ENCODE results near the gene LGALS3BP.

The LGALS3BP gene

DNA sequence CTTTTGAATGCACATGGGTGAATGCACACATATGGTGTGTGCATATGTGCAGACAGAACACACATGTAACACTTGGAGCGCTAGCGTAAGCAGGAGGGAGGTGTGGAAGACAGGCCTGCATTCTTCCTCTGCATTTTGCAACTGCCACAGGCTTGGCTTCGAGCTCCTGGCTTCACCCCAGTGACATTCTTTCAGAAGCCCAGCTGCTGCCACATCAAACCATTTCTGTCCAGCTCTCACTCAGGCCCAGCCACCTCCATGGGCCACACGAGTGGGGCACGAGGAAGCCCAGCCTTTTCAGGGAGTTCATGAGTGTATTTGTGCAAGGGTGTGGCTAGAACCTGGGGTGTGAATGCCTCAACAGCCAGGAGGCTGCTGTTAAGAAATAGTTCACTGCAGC lies 18.8 kb downstream of the LGALS3BP start:
- Histone ChIP-seq H3K9me2 (replicated peaks; ENCODE audit: insufficient read depth, low read length) (no peaks in the 10 kb centered on the region), H3K9ac (ENCODE audit: low read length) (no peak overlapping the region), H3K4me2 (ENCODE audit: low read depth, low read length, poor library complexity, severe bottlenecking) (no peak overlapping the region), H3K9me3 (ENCODE audit: insufficient read depth, low read length) (no peaks in the 10 kb centered on the region), H3K27me3 (ENCODE audit: low read length) (no peaks in the 10 kb centered on the region), H3K27ac (ENCODE audit: low read depth, low read length) (no peak overlapping the region), H3K79me2 (ENCODE audit: insufficient read depth, low read length) (no peaks in the 10 kb centered on the region), H3F3A (ENCODE audit: insufficient read depth) (no peaks in the 10 kb centered on the region), H4K20me1 (ENCODE audit: low read depth, low read length) (no peaks in the 10 kb centered on the region), H3K4me3 (ENCODE audit: insufficient read depth, low read length, poor library complexity, severe bottlenecking) (no peak overlapping the region), H3K36me3 (ENCODE audit: low read length) (no peaks in the 10 kb centered on the region), H2AFZ (ENCODE audit: low read depth, low read length, severe bottlenecking) (no peak overlapping the region)
- TF ChIP-seq CTCF (IDR thresholded peaks at IDR 0.05; ENCODE audit: insufficient read depth, low read length, poor library complexity, severe bottlenecking): no peak
- no peak for TF ChIP-seq EZH2phosphoT487 (conservative IDR thresholded peaks at IDR 0.05; ENCODE audit: low read length)

- Histone ChIP-seq H3K27me3 (ENCODE audit: low read length) (no peaks in the 10 kb centered on the region), H2AFZ (ENCODE audit: low read depth, low read length, severe bottlenecking) (no peak overlapping the region)
- no peak for TF ChIP-seq EZH2phosphoT487 (conservative IDR thresholded peaks at IDR 0.05; ENCODE audit: low read length)
Measured at GRCh38 chr17:78959803-78960202, 19.9 kb downstream of the LGALS3BP start.

DNA sequence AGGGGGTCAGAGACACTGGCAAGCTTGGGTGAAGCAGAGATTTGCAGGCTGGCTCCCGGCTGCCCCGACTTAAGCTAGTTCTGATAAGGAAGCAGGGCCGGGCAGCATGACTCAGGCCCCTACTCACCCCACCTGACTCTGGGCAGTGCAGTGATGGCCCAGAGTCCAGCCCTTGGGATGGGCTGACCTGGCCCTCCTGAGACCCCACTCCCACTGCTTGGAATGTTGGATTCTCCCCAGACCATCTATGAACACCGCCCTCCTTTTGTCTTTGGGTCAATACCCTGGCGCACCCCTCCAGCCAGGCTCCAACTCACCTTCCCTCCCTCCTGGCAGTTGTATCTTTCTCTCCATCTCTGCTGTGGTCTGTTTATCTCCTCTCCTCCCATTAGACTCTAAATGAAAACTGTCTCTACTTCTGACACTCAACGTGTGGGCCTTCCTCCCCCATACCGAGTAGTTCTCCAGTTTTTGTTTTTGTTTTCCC lies 21.0 kb downstream of the LGALS3BP start:
- no peaks in the 10 kb centered on the region for H3K9me2 ChIP-seq (replicated peaks; ENCODE audit: insufficient read depth, low read length)
- no peak overlapping the region for H3K4me2 ChIP-seq (ENCODE audit: low read depth, low read length, poor library complexity, severe bottlenecking)
- no peaks in the 10 kb centered on the region for H3K79me2 ChIP-seq (ENCODE audit: insufficient read depth, low read length)
- no peaks in the 10 kb centered on the region for H3K36me3 ChIP-seq (ENCODE audit: low read length)
- H2AFZ ChIP-seq (ENCODE audit: low read depth, low read length, severe bottlenecking): no peak overlapping the region
- no peaks in the 10 kb centered on the region for H3K9me3 ChIP-seq (ENCODE audit: insufficient read depth, low read length)
- no peaks in the 10 kb centered on the region for H3F3A ChIP-seq (ENCODE audit: insufficient read depth)
- H4K20me1 ChIP-seq (ENCODE audit: low read depth, low read length): no peaks in the 10 kb centered on the region
- H3K9ac ChIP-seq (ENCODE audit: low read length): no peak overlapping the region
- TF ChIP-seq CTCF (IDR thresholded peaks at IDR 0.05; ENCODE audit: insufficient read depth, low read length, poor library complexity, severe bottlenecking) (no peak), EZH2phosphoT487 (conservative IDR thresholded peaks at IDR 0.05; ENCODE audit: low read length) (no peak)
- no peak overlapping the region for H3K4me3 ChIP-seq (ENCODE audit: insufficient read depth, low read length, poor library complexity, severe bottlenecking)
- H3K27me3 ChIP-seq (ENCODE audit: low read length): no peaks in the 10 kb centered on the region
- no peak overlapping the region for H3K27ac ChIP-seq (ENCODE audit: low read depth, low read length)

More at GRCh38 chr17:78959803-78960202, 19.9 kb downstream of the LGALS3BP start:
- Histone ChIP-seq H3K4me3 (ENCODE audit: insufficient read depth, low read length, poor library complexity, severe bottlenecking) (no peak overlapping the region), H3K9me2 (replicated peaks; ENCODE audit: insufficient read depth, low read length) (no peaks in the 10 kb centered on the region), H3K9ac (ENCODE audit: low read length) (no peak overlapping the region), H3K36me3 (ENCODE audit: low read length) (no peaks in the 10 kb centered on the region), H3K27ac (ENCODE audit: low read depth, low read length) (no peak overlapping the region), H3K79me2 (ENCODE audit: insufficient read depth, low read length) (no peaks in the 10 kb centered on the region), H3F3A (ENCODE audit: insufficient read depth) (no peaks in the 10 kb centered on the region), H3K4me2 (ENCODE audit: low read depth, low read length, poor library complexity, severe bottlenecking) (no peak overlapping the region), H4K20me1 (ENCODE audit: low read depth, low read length) (no peaks in the 10 kb centered on the region), H3K9me3 (ENCODE audit: insufficient read depth, low read length) (no peaks in the 10 kb centered on the region)

- Histone ChIP-seq H3K36me3 (ENCODE audit: low read length) (no peaks in the 10 kb centered on the region), H3K79me2 (ENCODE audit: insufficient read depth, low read length) (no peaks in the 10 kb centered on the region), H4K20me1 (ENCODE audit: low read depth, low read length) (no peaks in the 10 kb centered on the region), H3K27me3 (ENCODE audit: low read length) (no peaks in the 10 kb centered on the region), H3K4me3 (ENCODE audit: insufficient read depth, low read length, poor library complexity, severe bottlenecking) (no peak overlapping the region), H3K9me2 (replicated peaks; ENCODE audit: insufficient read depth, low read length) (no peaks in the 10 kb centered on the region), H2AFZ (ENCODE audit: low read depth, low read length, severe bottlenecking) (no peak overlapping the region), H3F3A (ENCODE audit: insufficient read depth) (no peaks in the 10 kb centered on the region), H3K9me3 (ENCODE audit: insufficient read depth, low read length) (no peaks in the 10 kb centered on the region), H3K9ac (ENCODE audit: low read length) (no peak overlapping the region), H3K27ac (ENCODE audit: low read depth, low read length) (no peak overlapping the region), H3K4me2 (ENCODE audit: low read depth, low read length, poor library complexity, severe bottlenecking) (no peak overlapping the region)
- no peak for TF ChIP-seq EZH2phosphoT487 (conservative IDR thresholded peaks at IDR 0.05; ENCODE audit: low read length)
- TF ChIP-seq CTCF (IDR thresholded peaks at IDR 0.05; ENCODE audit: insufficient read depth, low read length, poor library complexity, severe bottlenecking): no peak
Measured at GRCh38 chr17:78957128-78957527, 22.6 kb downstream of the LGALS3BP start.

Measured in SU-DHL-6 (cell line).